H1 (cell line): Measurements from ENCODE around the gene ST3GAL3. TPM values are rescaled to one million over a fixed set of nuclear protein-coding genes. Genes with fewer than 3 reads are reported as not detected.
A peak's percentile ranks its signal among the peaks of the same experiment; 100 is the strongest.

Experiments used
- CTCF ChIA-PET: fragments of 300-600 bp; sonication (Branson Sonifier 250); formaldehyde crosslinking; loops from one replicate; lab custom pipeline; 2021; ENCODE audit not compliant: partially characterized antibody; lab: Charles Lee
- POLR2A ChIA-PET: fragments of 300-600 bp; sonication (Branson Sonifier 250); formaldehyde crosslinking; loops from one replicate; lab custom pipeline; 2021; ENCODE audit warnings: inconsistent platforms; ENCODE audit not compliant: partially characterized antibody; lab: Charles Lee
- DNase-seq, 2 experiments: peaks; one replicate each; pipeline versions ENCODE4 v3.0.0 to v3.0.0-alpha.2; 2010 to 2022; ENCODE audit warnings: low spot score in 2 of 2, low read depth in 1 of 2, mixed read lengths in 1 of 2
- FAIRE-seq: peaks from 2 replicates; lab custom pipeline; 2011; peaks lifted over from hg19 to GRCh38; lab: Jason Lieb, UNC
- H2AFZ ChIP-seq: 2 replicates; pipeline ENCODE4 v1.8.1; 2012; ENCODE audit warnings: low read length, inconsistent platforms
- H2AK5ac ChIP-seq: 2 replicates; pipeline ENCODE4 v1.6.1; 2013; ENCODE audit warnings: low read depth, low read length
- H2BK120ac ChIP-seq: replicated peaks from 2 replicates; pipeline ENCODE3; 2013; ENCODE audit warnings: low read depth, low read length, inconsistent platforms
- H2BK12ac ChIP-seq: 2 replicates; pipeline ENCODE4 v1.6.1; 2013; ENCODE audit warnings: low read depth, low read length
- H2BK15ac ChIP-seq: 2 replicates; pipeline ENCODE4 v1.6.1; 2013; ENCODE audit warnings: low read length
- H2BK20ac ChIP-seq: 2 replicates; pipeline ENCODE4 v1.6.1; 2013; ENCODE audit warnings: low read length
- H2BK5ac ChIP-seq: 2 replicates; pipeline ENCODE4 v1.6.1; 2013; ENCODE audit warnings: low read depth, low read length
- H3K14ac ChIP-seq: 2 replicates; pipeline ENCODE4 v1.6.1; 2013; ENCODE audit warnings: inconsistent platforms; ENCODE audit not compliant: insufficient read length
- H3K18ac ChIP-seq: 2 replicates; pipeline ENCODE4 v1.6.1; 2013; ENCODE audit warnings: low read length; ENCODE audit errors: extremely low read depth
- H3K23ac ChIP-seq: 2 replicates; pipeline ENCODE4 v1.6.1; 2013; ENCODE audit warnings: inconsistent platforms; ENCODE audit not compliant: insufficient read length
- H3K23me2 ChIP-seq: 2 replicates; pipeline ENCODE4 v1.6.1; 2013; ENCODE audit warnings: low read depth, low read length
- H3K27ac ChIP-seq: 2 replicates; pipeline ENCODE4 v1.6.1; 2011; ENCODE audit warnings: low read depth, low read length, inconsistent platforms
- H3K27me3 ChIP-seq, 4 experiments: replicated peaks in 1 of 4; 1 replicate in 1 of 4; 2 replicates in 3 of 4; pipeline versions ENCODE4 v1.6.1 to v1.8.1; 2011 to 2013; ENCODE audit warnings: low read length in 3 of 4, mild to moderate bottlenecking in 3 of 4, inconsistent platforms in 2 of 4, mixed read lengths in 2 of 4, moderate library complexity in 1 of 4; ENCODE audit not compliant: control insufficient read depth in 3 of 4, insufficient read depth in 3 of 4; ENCODE audit errors: extremely low read depth in 1 of 4
- H3K36me3 ChIP-seq, 4 experiments: 2 replicates each; pipeline versions ENCODE4 v1.6.1 to v1.8.1; 2011 to 2013; ENCODE audit warnings: mild to moderate bottlenecking in 4 of 4, low read length in 3 of 4, moderate library complexity in 2 of 4, control low read depth in 1 of 4, inconsistent platforms in 1 of 4; ENCODE audit not compliant: insufficient read depth in 4 of 4, control insufficient read depth in 2 of 4
- H3K4ac ChIP-seq: replicated peaks from 2 replicates; pipeline ENCODE3; 2013; ENCODE audit warnings: low read length, low read depth, mixed read lengths, inconsistent platforms; ENCODE audit not compliant: insufficient read length
- H3K4me1 ChIP-seq, 4 experiments: replicated peaks in 1 of 4; 1 replicate in 1 of 4; 2 replicates in 3 of 4; pipeline versions ENCODE4 v1.6.1 to v1.8.1; 2011 to 2013; ENCODE audit warnings: low read length in 3 of 4, inconsistent platforms in 2 of 4, mixed read lengths in 1 of 4; ENCODE audit not compliant: insufficient read depth in 4 of 4, control insufficient read depth in 3 of 4
- H3K4me2 ChIP-seq, 2 experiments: 2 replicates each; pipeline versions ENCODE4 v1.6.1 to v1.8.1; 2011 to 2013; ENCODE audit warnings: low read depth in 2 of 2, low read length in 2 of 2, control low read depth in 1 of 2, inconsistent platforms in 1 of 2, mild to moderate bottlenecking in 1 of 2; ENCODE audit not compliant: insufficient read depth in 1 of 2
- H3K4me3 ChIP-seq, 4 experiments: fragments of 200-600, 300-600 bp in 1 of 4; sonication (generic), shearing (Covaris generic), sonication (Bioruptor Twin) in 1 of 4; 2 replicates each; pipeline versions ENCODE4 v1.5.1 to v1.8.1; 2011 to 2016; ENCODE audit warnings: low read length in 4 of 4, low read depth in 3 of 4, control low read depth in 2 of 4, inconsistent platforms in 2 of 4, mild to moderate bottlenecking in 2 of 4, mixed read lengths in 1 of 4, moderate library complexity in 1 of 4; ENCODE audit not compliant: insufficient read depth in 2 of 4; ENCODE audit errors: extremely low read depth in 1 of 4
- H3K56ac ChIP-seq: replicated peaks from 2 replicates; pipeline ENCODE3; 2013; ENCODE audit warnings: low read depth, mild to moderate bottlenecking, mixed read lengths, low read length, inconsistent platforms; ENCODE audit not compliant: insufficient read length
- H3K79me1 ChIP-seq: 2 replicates; pipeline ENCODE4 v1.6.1; 2013; ENCODE audit warnings: low read depth, low read length, control low read depth
- H3K79me2 ChIP-seq, 2 experiments: 2 replicates each; pipeline versions ENCODE4 v1.6.1 to v1.8.1; 2012 to 2013; ENCODE audit warnings: low read length in 2 of 2, mild to moderate bottlenecking in 2 of 2, inconsistent platforms in 1 of 2; ENCODE audit not compliant: insufficient read depth in 2 of 2, control insufficient read depth in 1 of 2
- H3K9ac ChIP-seq, 4 experiments: replicated peaks in 1 of 4; 1 replicate in 1 of 4; 2 replicates in 3 of 4; pipeline versions ENCODE4 v1.6.1 to v1.8.1; 2011 to 2013; ENCODE audit warnings: low read depth in 3 of 4, low read length in 3 of 4, control low read depth in 2 of 4, mild to moderate bottlenecking in 2 of 4, moderate library complexity in 2 of 4, inconsistent platforms in 1 of 4; ENCODE audit errors: extremely low read depth in 1 of 4
- H3K9me3 ChIP-seq, 2 experiments: 2 replicates each; pipeline versions ENCODE4 v1.6.1 to v1.8.1; 2012 to 2013; ENCODE audit warnings: mild to moderate bottlenecking in 2 of 2, moderate library complexity in 2 of 2, control low read depth in 1 of 2, inconsistent platforms in 1 of 2, low read depth in 1 of 2, low read length in 1 of 2, mixed read lengths in 1 of 2; ENCODE audit not compliant: insufficient read depth in 2 of 2
- H4K20me1 ChIP-seq, 2 experiments: replicated peaks in 1 of 2; 2 replicates each; pipeline versions ENCODE3 to v1.8.1; 2011 to 2013; ENCODE audit warnings: inconsistent platforms in 2 of 2, low read length in 2 of 2, mild to moderate bottlenecking in 1 of 2; ENCODE audit not compliant: insufficient read depth in 2 of 2, control insufficient read depth in 1 of 2
- H4K5ac ChIP-seq: 2 replicates; pipeline ENCODE4 v1.6.1; 2013; ENCODE audit warnings: low read length, low read depth, mixed read lengths, inconsistent platforms; ENCODE audit not compliant: insufficient read length
- H4K8ac ChIP-seq: 2 replicates; pipeline ENCODE4 v1.8.0; 2013; ENCODE audit warnings: mild to moderate bottlenecking, moderate library complexity, low read length, inconsistent platforms; ENCODE audit not compliant: insufficient read depth; ENCODE audit errors: extremely low read depth
- H4K91ac ChIP-seq: replicated peaks from 2 replicates; pipeline ENCODE3; 2013; ENCODE audit warnings: low read length, mixed read lengths, inconsistent platforms; ENCODE audit not compliant: insufficient read length
- CBX8 ChIP-seq: fragments of 300-800, 300-1000 bp; sonication (generic); IDR thresholded peaks from 2 replicates; pipeline ENCODE4 v1.7.1; 2016; ENCODE audit warnings: low read depth, low read length, borderline replicate concordance
- CTCF ChIP-seq, 3 experiments: IDR thresholded peaks; 1 replicate in 2 of 3; 2 replicates in 1 of 3; pipeline versions ENCODE4 v1.5.1 to v1.6.1; 2011; ENCODE audit warnings: low read length in 3 of 3, mild to moderate bottlenecking in 3 of 3, inconsistent platforms in 2 of 3, low read depth in 1 of 3, moderate library complexity in 1 of 3; ENCODE audit not compliant: insufficient read depth in 1 of 3; ENCODE audit errors: control extremely low read depth in 1 of 3
- HDAC2 ChIP-seq, 2 experiments: fragments of 300-600 bp in 1 of 2; sonication (generic) in 1 of 2; IDR thresholded peaks; 2 replicates each; pipeline ENCODE4 v1.6.1; 2011 to 2012; ENCODE audit warnings: low read depth in 2 of 2, low read length in 2 of 2, mild to moderate bottlenecking in 2 of 2, moderate library complexity in 2 of 2, borderline replicate concordance in 1 of 2, inconsistent platforms in 1 of 2
- JUND ChIP-seq: IDR thresholded peaks from 2 replicates; pipeline ENCODE4 v1.6.1; 2011; ENCODE audit warnings: mild to moderate bottlenecking, improper control_type of control experiment, low read length
- PHF8 ChIP-seq: fragments of 200-600 bp; sonication (generic); conservative IDR thresholded peaks from 2 replicates; pipeline ENCODE4 v1.7.1; 2012; ENCODE audit warnings: low read depth, mild to moderate bottlenecking, inconsistent platforms, low read length, moderate library complexity
- RFX5 ChIP-seq: IDR thresholded peaks from 2 replicates; pipeline ENCODE4 v1.6.1; 2011; ENCODE audit warnings: low read depth, low read length, improper control_type of control experiment, borderline replicate concordance
- RXRA ChIP-seq: IDR thresholded peaks from 2 replicates; pipeline ENCODE4 v1.6.1; 2011; ENCODE audit warnings: low read depth, mild to moderate bottlenecking, low read length, moderate library complexity; ENCODE audit not compliant: insufficient read depth
- SIN3A ChIP-seq, 2 experiments: IDR thresholded peaks in 1 of 2; conservative IDR thresholded peaks in 1 of 2; 2 replicates each; pipeline ENCODE4 v1.6.1; 2011 to 2012; ENCODE audit warnings: low read length in 2 of 2, improper control_type of control experiment in 1 of 2, low read depth in 1 of 2, mild to moderate bottlenecking in 1 of 2
- SRF ChIP-seq: IDR thresholded peaks from 2 replicates; pipeline ENCODE4 v1.6.1; 2011; ENCODE audit warnings: mild to moderate bottlenecking, low read depth, low read length, moderate library complexity
- WGBS, 2 experiments: shearing (Covaris generic) in 1 of 2; methylation state at CpG; one replicate each; pipeline versions ENCODE4 v1.1.6 to v1.1.7; 2013 to 2015; ENCODE audit warnings: low lambda C conversion rate in 2 of 2, mixed read lengths in 2 of 2, inconsistent platforms in 1 of 2, low coverage in 1 of 2, missing lambda C conversion rate in 1 of 2; ENCODE audit not compliant: insufficient replicate concordance in 2 of 2, insufficient coverage in 1 of 2, insufficient read length in 1 of 2; ENCODE audit errors: extremely low coverage in 1 of 2, missing lambda C conversion rate in 1 of 2; 5-methylcytosine and 5-hydroxymethylcytosine counted together
- polyA plus RNA-seq, 7 experiments: library from polyadenylated mRNA; depleted of rRNA in 3 of 7; stranded (reverse) in 5 of 7; unstranded in 2 of 7; fragments of >200 nt in 5 of 7; fragments of 200-250 nt in 2 of 7; gene quantifications; 1 replicate in 5 of 7; 2 replicates in 1 of 7; 4 replicates in 1 of 7; pipeline versions ENCODE4 v1.2.1 to v1.2.3, GENCODE V29; 2011 to 2013; ENCODE audit warnings: missing spikeins in 2 of 7, mixed read lengths in 2 of 7
- total RNA-seq: library from RNA; stranded (reverse); fragmentation: NEBNext Ultra II Directional; extraction: Animal tissue kit (Norgen Biotek cat#: 25700); gene quantifications from 2 replicates; pipeline ENCODE4 v1.2.1, GENCODE V29; 2021

ST3GAL3 gene
- total and polyA plus RNA-seq, 2 of the 8 experiments (the other 6 are each of a cell fraction or from before 2014, with no cell fraction given), result 6.8 to 7.0 TPM

GRCh38 chr1:43881415-43881814, 174.1 kb downstream of the ST3GAL3 start:
- Histone ChIP-seq H2BK20ac (no peak overlapping the region), H3K79me1 (no peaks in the 10 kb centered on the region; the same call in 1 of the 2 replicates), H3K56ac (no peak overlapping the region), H4K5ac (no peak overlapping the region), H2BK120ac (no peak overlapping the region), H3K4me1 (peaks cover 7 to 17% (median 12%) of the 10 kb centered on the region in 4 experiments), H2AK5ac (no peak overlapping the region), H2BK12ac (0 out of 2 replicates have a peak overlapping the region, but pooled peaks have one; percentile 6), H3K9ac (no peak overlapping the region), H3K27ac (no peak overlapping the region), H3K14ac (no peak overlapping the region), H4K20me1 (no peaks in the 10 kb centered on the region), H2AFZ (no peak overlapping the region), H3K23me2 (no peaks in the 10 kb centered on the region), H3K9me3 (no peaks in the 10 kb centered on the region), H4K8ac (no peak overlapping the region; the same call in 1 of the 2 replicates), H2BK15ac (no peak overlapping the region), H4K91ac (no peak overlapping the region), H3K79me2 (no peaks in the 10 kb centered on the region), H3K4ac (no peak overlapping the region), H3K27me3 (no peaks in the 10 kb centered on the region; a peak in 1 of 7 replicates), H2BK5ac (no peak overlapping the region), H3K18ac (0 out of 2 replicates have a peak overlapping the region, but pooled peaks have one; percentile 38), H3K23ac (no peak overlapping the region), H3K4me3 (no peak overlapping the region), H3K36me3 (no peaks in the 10 kb centered on the region), H3K4me2 (no peak overlapping the region)
- CTCF ChIA-PET, result interaction anchor here (0.8 to 4.4 kb wide), 11 partner anchors 9 to 120 kb away, joined by 3 to 31 read pairs (median 5); partner anchors contain the start of genes ARTN and IPO13
- DNase-seq (no peak), FAIRE-seq (no peak)
- 78% methylated on average over 4 of the region's 4 CpGs; no CpG with 5 or more reads in 1 of the 2 experiments for WGBS, 2 experiments
- POLR2A ChIA-PET, result interaction anchor here (1.0 kb wide), 1 partner anchor 23 kb away, joined by 5 read pairs; no protein-coding TSS in a partner anchor
- TF ChIP-seq CBX8 (no peak), SIN3A (conservative IDR thresholded peaks at IDR 0.05 in 1 of 2, IDR thresholded peaks at IDR 0.05 in 1 of 2; ENCODE audit: low read depth in 1 of 2, low read length in 2 of 2) (peak in 1 of 2 experiments; percentile 49; a peak in 1 of 4 replicates), HDAC2 (IDR thresholded peaks at IDR 0.05; ENCODE audit: borderline replicate concordance in 1 of 2, low read depth in 2 of 2, low read length in 2 of 2) (no peak), JUND (no peak), PHF8 (no peak), RXRA (no peak), RFX5 (no peak), CTCF (IDR thresholded peaks at IDR 0.05; ENCODE audit: control extremely low read depth in 1 of 3, insufficient read depth in 1 of 3, low read depth in 1 of 3, low read length in 3 of 3) (peak; percentile 2 to 40 (median 2); a peak in 2 of 4 replicates), SRF (no peak)
